GM06990 (cell line): ENCODE results near the gene KRTAP10-11.
"Not testable (repeated sequence)": the region's sequence is repeated elsewhere in the genome, so short reads cannot be mapped to it uniquely, and the experiment has no call there.

Source experiments
- DNase-seq: peaks from one replicate; pipeline ENCODE4 v3.0.0-alpha.2; 2011; ENCODE audit not compliant: insufficient read length; ENCODE audit errors: extremely low read depth
- H3K27me3 ChIP-seq: replicated peaks from 2 replicates; pipeline ENCODE4 v1.6.0; 2011; ENCODE audit warnings: low read length; ENCODE audit not compliant: control insufficient read depth, insufficient read depth
- H3K36me3 ChIP-seq: 2 replicates; pipeline ENCODE4 v1.5.1; 2011; ENCODE audit warnings: low read length; ENCODE audit not compliant: control insufficient read depth, insufficient read depth
- H3K4me3 ChIP-seq: replicated peaks from 2 replicates; pipeline ENCODE4 v1.5.1; 2011; ENCODE audit warnings: low read depth, mild to moderate bottlenecking, control low read depth, low read length
- TF ChIP-seq, protein P1 (sequence below): IDR thresholded peaks from 2 replicates; pipeline ENCODE4 v1.5.1; 2011; ENCODE audit warnings: low read length, control low read depth, mild to moderate bottlenecking, inconsistent platforms; ENCODE audit not compliant: insufficient read depth, poor library complexity, severe bottlenecking

Gene KRTAP10-11

DNA sequence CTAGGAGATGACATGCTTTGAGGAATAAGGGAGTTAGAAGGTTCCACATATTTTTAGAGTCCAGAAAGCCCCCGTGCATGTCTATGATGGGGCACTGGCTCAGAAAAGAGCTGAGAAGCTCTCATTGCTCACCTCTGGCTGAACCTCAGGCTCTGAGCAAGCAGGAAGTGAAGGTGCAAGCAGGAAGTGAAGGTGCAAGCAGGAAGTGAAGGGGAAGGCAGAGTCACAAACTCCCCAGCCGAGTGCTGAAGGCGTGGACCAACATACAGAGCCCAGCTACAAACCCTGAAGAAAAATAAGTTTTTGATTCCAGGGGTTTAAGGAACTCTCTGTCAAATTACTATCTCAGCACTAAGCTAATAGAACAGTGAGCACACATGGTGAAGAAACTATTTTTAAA lies 27.3 kb upstream of the KRTAP10-11 start:
- H3K36me3 ChIP-seq, result no peaks in the 10 kb centered on the region
- TF ChIP-seq, protein P1, sequence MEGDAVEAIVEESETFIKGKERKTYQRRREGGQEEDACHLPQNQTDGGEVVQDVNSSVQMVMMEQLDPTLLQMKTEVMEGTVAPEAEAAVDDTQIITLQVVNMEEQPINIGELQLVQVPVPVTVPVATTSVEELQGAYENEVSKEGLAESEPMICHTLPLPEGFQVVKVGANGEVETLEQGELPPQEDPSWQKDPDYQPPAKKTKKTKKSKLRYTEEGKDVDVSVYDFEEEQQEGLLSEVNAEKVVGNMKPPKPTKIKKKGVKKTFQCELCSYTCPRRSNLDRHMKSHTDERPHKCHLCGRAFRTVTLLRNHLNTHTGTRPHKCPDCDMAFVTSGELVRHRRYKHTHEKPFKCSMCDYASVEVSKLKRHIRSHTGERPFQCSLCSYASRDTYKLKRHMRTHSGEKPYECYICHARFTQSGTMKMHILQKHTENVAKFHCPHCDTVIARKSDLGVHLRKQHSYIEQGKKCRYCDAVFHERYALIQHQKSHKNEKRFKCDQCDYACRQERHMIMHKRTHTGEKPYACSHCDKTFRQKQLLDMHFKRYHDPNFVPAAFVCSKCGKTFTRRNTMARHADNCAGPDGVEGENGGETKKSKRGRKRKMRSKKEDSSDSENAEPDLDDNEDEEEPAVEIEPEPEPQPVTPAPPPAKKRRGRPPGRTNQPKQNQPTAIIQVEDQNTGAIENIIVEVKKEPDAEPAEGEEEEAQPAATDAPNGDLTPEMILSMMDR, result no peak
- no peak for DNase-seq
- H3K4me3 ChIP-seq, result no peak overlapping the region
- H3K27me3 ChIP-seq, result no peaks in the 10 kb centered on the region

- no peak overlapping the region for H3K4me3 ChIP-seq
- no peak for DNase-seq
- no peaks in the 10 kb centered on the region for H3K36me3 ChIP-seq
- H3K27me3 ChIP-seq, result no peaks in the 10 kb centered on the region
- TF ChIP-seq, protein P1, result no peak
Measured at GRCh38 chr21:44619886-44620285, 26.3 kb upstream of the KRTAP10-11 start.

- Histone ChIP-seq H3K4me3 (no peak overlapping the region), H3K36me3 (no peaks in the 10 kb centered on the region), H3K27me3 (no peaks in the 10 kb centered on the region)
- TF ChIP-seq, protein P1, result no peak
- DNase-seq, result no peak
Measured at GRCh38 chr21:44623575-44623974, 22.6 kb upstream of the KRTAP10-11 start.

DNA sequence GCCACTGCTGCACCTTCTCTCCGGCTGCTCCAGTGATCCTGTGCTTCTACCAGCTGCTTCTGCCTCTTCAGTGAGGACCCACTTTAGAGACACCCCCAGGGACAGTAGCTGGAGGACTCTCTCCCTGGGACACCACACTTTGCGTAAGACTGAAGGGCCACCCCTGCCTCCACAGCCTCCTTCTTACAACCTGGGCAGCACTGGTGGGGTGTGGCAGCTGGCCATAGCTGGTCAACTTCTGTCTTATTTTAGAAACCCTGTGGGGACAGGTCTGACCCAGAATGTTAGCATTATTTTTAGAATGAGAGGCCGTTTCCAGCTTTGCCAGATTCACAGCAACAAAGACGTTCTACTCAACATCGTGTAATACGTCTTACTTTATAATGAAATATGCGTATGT lies 20.5 kb upstream of the KRTAP10-11 start:
- Histone ChIP-seq H3K27me3 (no peaks in the 10 kb centered on the region), H3K36me3 (no peaks in the 10 kb centered on the region), H3K4me3 (no peak overlapping the region)
- DNase-seq, result no peak
- TF ChIP-seq, protein P1, result no peak

DNA sequence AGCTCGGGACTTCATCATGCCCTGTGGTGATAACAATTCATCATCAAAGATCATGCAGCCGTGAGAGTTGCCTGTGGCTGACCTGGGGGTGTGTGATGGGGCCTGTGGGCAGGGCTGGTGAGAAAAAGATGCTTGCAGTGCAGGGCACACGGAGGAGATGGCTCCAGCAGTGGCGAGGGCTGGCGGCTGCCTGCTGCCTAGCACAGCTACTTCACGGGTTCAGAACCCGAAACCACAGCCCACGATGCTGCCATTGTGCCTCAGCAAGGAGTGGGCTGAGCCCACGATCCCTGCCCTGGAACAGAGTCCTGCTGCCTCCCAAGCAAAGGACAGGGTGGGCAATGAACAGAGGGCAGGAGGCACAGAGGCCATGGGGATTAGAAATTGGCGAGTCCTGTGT lies 20.0 kb upstream of the KRTAP10-11 start:
- Histone ChIP-seq H3K4me3 (no peak overlapping the region), H3K36me3 (no peaks in the 10 kb centered on the region), H3K27me3 (no peaks in the 10 kb centered on the region)
- TF ChIP-seq, protein P1, result no peak
- no peak for DNase-seq

- Histone ChIP-seq H3K36me3 (no peaks in the 10 kb centered on the region), H3K4me3 (no peak within 1 kb of the TSS), H3K27me3 (no peaks in the 10 kb centered on the region)
- TF ChIP-seq, protein P1, result no peak
- DNase-seq, result no peak
Measured at GRCh38 chr21:44626673-44627143, 19.5 kb upstream of the KRTAP10-11 start, which contains the start of gene KRTAP10-9. KRTAP10-9 (plus strand) TSS chr21:44627093; CDS start chr21:44627172, 79 bp downstream.

GRCh38 chr21:44627181-44627822 lies 18.9 kb upstream of the KRTAP10-11 start:
- H3K36me3 ChIP-seq, H3K27me3 ChIP-seq, DNase-seq, H3K4me3 ChIP-seq: not testable (repeated sequence)

- not testable (repeated sequence) for H3K4me3 ChIP-seq, H3K27me3 ChIP-seq, H3K36me3 ChIP-seq, DNase-seq
Measured at GRCh38 chr21:44627831-44628233, 18.4 kb upstream of the KRTAP10-11 start.
